Measurements from ENCODE around the gene ISYNA1.

Gene ISYNA1

DNA sequence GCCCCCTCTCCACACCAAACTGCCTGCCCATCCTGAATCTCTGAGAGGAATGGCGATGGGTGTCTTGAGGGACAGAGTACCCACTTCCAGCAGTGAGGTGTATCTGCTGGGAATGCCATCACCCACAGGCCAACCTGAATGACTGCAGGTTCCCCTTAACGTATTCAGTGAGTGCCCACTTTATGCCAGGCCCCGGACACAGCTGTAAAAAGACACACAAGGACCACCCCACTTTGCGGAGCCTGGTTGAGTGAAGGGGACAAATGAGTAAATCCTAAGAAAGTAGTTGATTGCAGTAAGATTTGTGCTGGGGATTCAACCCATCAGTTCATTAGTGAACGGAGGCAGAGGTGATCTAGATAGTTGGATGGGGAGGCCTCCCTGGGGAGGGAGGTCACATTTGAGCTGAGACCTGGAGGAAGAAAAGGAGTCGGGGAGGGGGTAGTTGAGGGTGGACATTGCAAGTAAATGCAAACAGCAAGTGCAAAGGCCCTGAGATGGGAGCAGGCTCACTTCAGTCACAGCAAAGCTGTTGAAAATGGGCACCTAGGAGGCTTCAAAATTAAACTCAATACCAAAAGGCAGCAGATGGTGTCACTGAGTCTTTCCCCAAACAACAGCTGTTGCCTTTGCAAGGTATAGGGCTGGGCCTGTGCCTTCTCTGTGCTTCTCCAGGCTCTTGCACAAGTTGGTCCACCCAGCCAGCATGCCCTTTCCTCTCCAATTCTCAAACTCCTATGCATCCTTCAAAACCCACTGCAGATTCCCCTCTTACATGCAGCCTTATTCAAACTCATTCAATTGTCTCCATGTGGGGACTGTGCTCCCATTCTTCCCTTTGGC, 47.6 kb downstream of the ISYNA1 start:
- no peak for DNase-seq

DNA sequence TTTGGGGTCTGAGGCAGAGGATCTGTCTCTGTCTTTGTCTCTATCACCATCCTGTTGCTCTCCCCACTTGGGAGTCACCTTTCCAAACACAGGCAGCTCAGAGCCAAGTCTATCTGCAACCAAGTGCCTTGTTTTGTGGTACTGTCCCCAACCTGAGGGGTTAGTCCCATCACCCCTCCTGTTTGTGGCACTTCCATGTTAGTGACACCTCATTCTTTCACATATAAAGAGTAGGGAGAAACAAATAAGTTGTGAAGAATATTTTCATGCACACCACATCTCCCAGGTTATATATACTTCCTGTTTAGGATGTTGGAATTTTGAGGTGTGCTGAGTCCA, 48.2 kb downstream of the ISYNA1 start:
- DNase-seq: no peak

DNA sequence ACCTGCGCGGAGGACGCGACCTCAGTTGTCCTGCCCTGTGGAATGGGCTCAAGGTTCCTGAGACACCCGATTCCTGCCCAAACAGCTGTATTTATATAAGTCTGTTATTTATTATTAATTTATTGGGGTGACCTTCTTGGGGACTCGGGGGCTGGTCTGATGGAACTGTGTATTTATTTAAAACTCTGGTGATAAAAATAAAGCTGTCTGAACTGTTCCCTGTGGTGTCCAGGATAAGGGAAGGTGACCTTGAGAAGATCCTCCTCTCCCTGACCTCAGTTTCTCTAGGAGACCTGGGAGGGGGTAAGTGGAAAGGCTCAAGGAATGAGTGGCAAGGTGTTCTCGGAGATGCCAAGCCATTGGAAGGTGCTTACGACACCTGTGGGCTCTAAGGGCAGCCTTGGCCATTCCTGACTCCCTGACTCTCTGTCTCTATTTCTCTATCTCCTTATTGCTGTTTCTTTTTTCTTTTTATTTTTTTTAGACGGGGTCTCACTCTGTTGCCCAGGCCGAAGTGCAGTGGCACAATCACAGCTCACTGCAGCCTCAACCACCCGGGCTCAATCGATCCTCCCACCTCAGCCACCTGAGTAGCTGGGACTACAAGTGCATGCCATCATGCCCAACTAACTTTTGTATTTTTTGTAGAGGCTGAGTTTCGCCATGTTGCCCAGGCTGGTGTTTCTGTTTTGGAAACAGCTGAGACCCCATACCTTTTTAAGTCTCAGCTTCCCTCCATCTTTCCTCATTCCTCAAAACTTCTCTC, 48.8 kb downstream of the ISYNA1 start:
- no peak for DNase-seq

DNA sequence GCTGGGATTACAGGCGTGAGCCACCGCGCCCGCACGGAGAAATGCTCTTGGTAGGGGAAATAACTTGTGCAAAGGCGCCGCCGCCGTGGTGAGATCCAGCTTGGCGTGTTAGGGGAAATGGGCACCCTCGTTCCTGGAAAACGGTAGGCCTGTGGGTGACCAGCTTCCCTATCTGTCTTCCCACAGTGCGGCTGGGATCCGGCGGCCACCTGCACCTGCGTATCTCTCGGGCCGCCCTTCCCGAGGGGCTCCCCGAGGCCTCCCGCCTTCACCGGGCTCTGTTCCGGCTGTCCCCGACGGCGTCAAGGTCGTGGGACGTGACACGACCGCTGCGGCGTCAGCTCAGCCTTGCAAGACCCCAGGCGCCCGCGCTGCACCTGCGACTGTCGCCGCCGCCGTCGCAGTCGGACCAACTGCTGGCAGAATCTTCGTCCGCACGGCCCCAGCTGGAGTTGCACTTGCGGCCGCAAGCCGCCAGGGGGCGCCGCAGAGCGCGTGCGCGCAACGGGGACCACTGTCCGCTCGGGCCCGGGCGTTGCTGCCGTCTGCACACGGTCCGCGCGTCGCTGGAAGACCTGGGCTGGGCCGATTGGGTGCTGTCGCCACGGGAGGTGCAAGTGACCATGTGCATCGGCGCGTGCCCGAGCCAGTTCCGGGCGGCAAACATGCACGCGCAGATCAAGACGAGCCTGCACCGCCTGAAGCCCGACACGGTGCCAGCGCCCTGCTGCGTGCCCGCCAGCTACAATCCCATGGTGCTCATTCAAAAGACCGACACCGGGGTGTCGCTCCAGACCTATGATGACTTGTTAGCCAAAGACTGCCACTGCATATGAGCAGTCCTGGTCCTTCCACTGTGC, 49.6 kb downstream of the ISYNA1 start:
- DNase-seq: peak; percentile 86

DNA sequence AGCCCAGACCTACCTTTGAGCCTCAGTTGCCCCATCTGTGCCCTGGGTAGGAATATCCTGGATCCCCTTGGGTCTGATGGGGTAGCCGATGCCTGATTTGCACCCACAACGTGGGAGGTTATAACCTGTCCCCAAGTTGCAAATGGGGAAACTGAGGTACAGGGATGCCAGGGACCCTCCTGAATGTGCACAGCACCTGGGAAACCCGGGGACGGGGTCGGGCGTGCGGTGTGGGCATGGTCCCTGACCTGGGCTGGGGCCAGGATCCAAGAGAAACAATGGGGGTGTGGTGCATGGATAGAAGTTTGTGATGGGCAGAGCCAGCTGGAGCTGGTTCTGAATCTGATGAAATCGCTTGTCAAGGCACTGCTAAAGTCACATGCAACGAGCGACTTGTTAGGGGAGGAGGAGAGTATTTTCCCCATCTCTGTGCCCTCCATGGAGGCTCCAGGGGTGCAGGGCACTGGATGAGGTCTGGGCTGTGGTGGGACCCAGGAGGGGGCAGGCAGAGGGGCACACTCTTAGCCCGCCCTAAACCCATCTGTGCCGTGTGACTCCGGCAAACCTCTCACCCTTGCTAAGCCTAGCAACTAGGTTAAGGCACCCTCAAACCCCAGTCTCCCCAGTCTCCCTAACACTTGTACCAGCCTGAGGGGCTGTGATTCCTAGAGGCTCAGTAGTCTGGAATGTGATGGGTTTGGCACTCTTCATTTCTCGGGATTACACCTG, 51.2 kb downstream of the ISYNA1 start:
- no peak for DNase-seq

DNA sequence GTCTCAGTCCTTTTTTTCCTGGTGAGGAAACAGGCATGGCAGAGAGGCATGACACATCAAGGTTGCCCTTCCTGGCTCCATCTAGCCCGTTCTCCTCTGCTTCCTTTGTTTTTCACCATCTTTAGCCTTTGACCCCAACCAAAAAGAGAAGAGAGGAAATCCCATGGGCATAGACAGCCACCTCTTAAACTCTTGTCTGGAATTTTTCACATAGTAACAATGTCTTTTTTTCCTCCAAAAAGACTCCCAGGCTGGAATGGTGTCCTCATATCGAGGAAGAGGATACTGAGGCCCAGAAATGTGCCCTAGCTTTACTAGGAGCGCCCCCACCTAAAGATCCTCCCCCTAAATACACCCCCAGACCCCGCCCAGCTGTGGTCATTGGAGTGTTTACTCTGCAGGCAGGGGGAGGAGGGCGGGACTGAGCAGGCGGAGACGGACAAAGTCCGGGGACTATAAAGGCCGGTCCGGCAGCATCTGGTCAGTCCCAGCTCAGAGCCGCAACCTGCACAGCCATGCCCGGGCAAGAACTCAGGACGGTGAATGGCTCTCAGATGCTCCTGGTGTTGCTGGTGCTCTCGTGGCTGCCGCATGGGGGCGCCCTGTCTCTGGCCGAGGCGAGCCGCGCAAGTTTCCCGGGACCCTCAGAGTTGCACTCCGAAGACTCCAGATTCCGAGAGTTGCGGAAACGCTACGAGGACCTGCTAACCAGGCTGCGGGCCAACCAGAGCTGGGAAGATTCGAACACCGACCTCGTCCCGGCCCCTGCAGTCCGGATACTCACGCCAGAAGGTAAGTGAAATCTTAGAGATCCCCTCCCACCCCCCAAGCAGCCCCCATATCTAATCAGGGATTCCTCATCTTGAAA, 52.0 kb downstream of the ISYNA1 start, which contains the start of gene GDF15:
GDF15 (plus strand) TSS at position 484 of the 868 bp plus-strand sequence; CDS start at position 516, 32 bp downstream.
- peak; percentile 54 for DNase-seq

DNA sequence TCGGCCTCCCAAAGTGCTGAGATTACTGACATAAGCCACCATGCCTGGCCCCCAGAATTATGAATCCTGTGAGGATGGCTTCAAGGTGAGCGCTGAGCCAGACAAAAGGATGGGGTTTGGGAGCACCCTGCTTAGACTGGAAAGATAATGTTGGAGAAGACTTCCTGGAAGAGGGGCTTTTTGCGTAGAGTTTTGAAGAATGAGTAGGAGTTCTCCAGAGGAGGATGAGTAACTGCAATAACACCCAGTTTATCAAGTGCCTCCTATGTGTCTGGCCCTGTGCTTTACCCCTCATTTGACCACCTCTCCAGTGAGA, 52.6 kb downstream of the ISYNA1 start:
- DNase-seq: no peak

DNA sequence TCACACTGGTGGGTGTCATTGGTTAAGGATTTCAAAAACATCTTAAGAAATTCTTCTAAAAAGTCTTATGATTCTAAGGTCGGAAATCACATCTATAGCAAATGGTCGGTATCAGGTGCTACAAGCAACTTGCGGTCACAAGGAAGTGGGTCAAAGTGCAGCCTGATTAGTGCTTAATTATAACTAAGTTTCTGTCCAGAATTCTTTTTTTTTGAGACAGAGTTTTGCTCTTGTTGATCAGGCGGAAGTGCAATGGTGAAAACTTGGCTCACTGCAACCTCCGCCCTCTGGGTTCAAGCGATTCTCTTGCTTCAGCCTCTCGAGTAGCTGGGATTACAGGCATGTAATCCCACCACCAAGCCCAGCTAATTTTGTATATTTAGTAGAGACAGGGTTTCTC, 53.2 kb downstream of the ISYNA1 start:
- no peak for DNase-seq

Data from activated CD4-positive, alpha-beta T cell treated with anti-CD3 and anti-CD28 coated beads for 48 hours (primary cell).